Activated naive CD4-positive, alpha-beta T cell treated with anti-CD3 and anti-CD28 coated beads, Interleukin-2, amount 50 U/mL, for 72 hours (primary cell): ENCODE data around the gene VAV3. TPM values are rescaled to one million over a fixed set of nuclear protein-coding genes. Genes with fewer than 3 reads are reported as not detected.
"Not testable (repeated sequence)": the region's sequence is repeated elsewhere in the genome, so short reads cannot be mapped to it uniquely, and the experiment has no call there.

Experiments used
- ATAC-seq, 2 donors: fragments of 150-1000 bp; cut with Tn5 transposase; 2 replicates each; pipeline ENCODE4 v1.10.0; 2021; ENCODE audit warnings: mild to moderate bottlenecking in 2 of 2, moderate library complexity in 2 of 2
- DNase-seq, 2 donors: peaks; one replicate each; pipeline ENCODE4 v3.0.0; 2021 to 2022; ENCODE audit warnings: low spot score in 2 of 2
- H3K27ac Mint-ChIP-seq, 2 donors: one replicate each; pipeline ENCODE4 v1.8.0; 2022; ENCODE audit warnings: mild to moderate bottlenecking in 2 of 2, mixed read lengths in 2 of 2
- H3K36me3 Mint-ChIP-seq, 2 donors: one replicate each; pipeline ENCODE4 v1.8.0; 2022; ENCODE audit warnings: mixed read lengths in 2 of 2
- H3K9me3 Mint-ChIP-seq, 2 donors: one replicate each; pipeline ENCODE4 v1.8.0; 2022; ENCODE audit warnings: mixed read lengths in 2 of 2
- total RNA-seq, 2 donors: library from RNA; stranded (reverse); gene quantifications; one replicate each; pipeline ENCODE4 v1.2.3, GENCODE V29; 2022

VAV3 gene
- total RNA-seq, 2 donors from 2014 or later: 1.8 to 4.7 TPM

DNA sequence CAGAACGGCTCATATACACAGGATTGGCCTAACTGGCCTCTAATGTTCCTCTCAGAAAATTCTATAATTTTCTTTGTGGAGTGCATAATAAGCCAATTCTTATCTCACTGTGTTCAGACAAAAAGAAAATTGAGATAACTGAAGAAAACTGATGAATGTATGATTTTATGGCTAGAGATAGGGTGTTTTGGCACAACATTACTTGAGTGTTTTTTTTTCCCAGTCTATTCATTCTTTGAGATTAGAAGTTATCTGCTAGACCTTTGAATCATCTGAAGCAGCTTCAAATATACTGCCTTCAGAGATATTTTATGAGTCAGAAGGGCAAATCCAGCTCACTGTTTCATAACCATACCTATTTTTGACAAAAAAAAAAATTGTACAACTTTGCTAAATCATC is 85.6 kb downstream of the VAV3 start:
- peaks cover 9 to 10% of the 10 kb centered on the region in 2 donors for H3K36me3 Mint-ChIP-seq
- ATAC-seq (peak; percentile 74 to 92), DNase-seq (no peak)
- H3K27ac Mint-ChIP-seq: no peak overlapping the region
- peaks cover 0 to 20% of the 10 kb centered on the region in 2 donors for H3K9me3 Mint-ChIP-seq

DNA sequence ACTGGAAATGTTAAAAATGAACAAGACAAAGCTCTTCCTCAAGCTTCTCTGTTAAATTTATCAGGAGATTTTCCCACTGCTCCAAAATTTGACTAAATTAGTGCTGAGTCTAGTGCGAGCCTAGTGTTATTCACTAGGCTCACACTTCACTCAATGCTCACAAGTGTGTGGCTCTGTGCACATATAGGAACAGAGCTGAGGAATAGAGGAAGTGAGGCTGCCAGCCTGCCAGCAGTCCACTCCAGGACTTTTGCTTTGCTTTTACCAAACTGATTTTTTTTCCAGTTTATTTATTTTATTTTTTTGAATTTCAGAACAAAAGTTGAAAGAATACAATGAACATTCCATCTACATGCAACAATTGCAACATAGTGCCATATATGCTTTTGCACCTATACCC is 87.2 kb downstream of the VAV3 start:
- Mint-ChIP-seq H3K36me3 (peaks cover 9 to 10% of the 10 kb centered on the region in 2 donors), H3K27ac (no peak overlapping the region), H3K9me3 (peaks cover 0 to 20% of the 10 kb centered on the region in 2 donors)
- no peak for ATAC-seq
- DNase-seq: no peak

GRCh38 chr1:107877092-107877491 is 87.9 kb downstream of the VAV3 start:
- Mint-ChIP-seq H3K9me3 (peaks cover 0 to 20% of the 10 kb centered on the region in 2 donors), H3K36me3 (peaks cover 9 to 10% of the 10 kb centered on the region in 2 donors), H3K27ac (no peak overlapping the region)
- no peak for DNase-seq
- ATAC-seq: no peak

DNA sequence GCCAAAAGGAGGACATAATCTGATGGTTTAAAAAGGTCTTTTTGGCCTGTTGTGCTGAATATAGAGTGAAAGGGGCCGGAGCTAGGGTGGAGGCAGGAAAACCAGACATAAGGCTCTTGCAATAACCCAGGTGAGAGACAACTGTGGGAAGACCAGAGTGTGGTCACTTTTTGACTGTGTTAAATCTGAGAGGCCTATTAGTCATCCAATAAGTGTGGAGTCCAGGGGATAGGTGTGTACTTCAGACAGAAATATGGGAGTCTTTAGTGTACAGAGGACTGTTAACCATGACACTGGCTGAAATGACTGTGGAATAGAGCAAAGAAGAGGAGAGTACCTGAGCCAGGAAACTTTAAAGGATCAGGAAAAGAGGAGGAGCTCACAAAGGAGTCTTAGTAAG is 89.3 kb downstream of the VAV3 start:
- Mint-ChIP-seq H3K27ac (peak overlapping the region in 1 of 2 donors; percentile 7), H3K36me3 (peaks cover 10 to 12% of the 10 kb centered on the region in 2 donors), H3K9me3 (peaks cover 0 to 21% of the 10 kb centered on the region in 2 donors)
- ATAC-seq: peak in 1 of 2 donors; percentile 63
- DNase-seq: no peak

- no peak for DNase-seq
- H3K36me3 Mint-ChIP-seq: peaks cover 16% of the 10 kb centered on the region in 2 donors
- ATAC-seq: no peak
- H3K9me3 Mint-ChIP-seq: peaks cover 0 to 22% of the 10 kb centered on the region in 2 donors
- no peak overlapping the region for H3K27ac Mint-ChIP-seq
Observed at GRCh38 chr1:107874221-107874620, 90.8 kb downstream of the VAV3 start.

DNA sequence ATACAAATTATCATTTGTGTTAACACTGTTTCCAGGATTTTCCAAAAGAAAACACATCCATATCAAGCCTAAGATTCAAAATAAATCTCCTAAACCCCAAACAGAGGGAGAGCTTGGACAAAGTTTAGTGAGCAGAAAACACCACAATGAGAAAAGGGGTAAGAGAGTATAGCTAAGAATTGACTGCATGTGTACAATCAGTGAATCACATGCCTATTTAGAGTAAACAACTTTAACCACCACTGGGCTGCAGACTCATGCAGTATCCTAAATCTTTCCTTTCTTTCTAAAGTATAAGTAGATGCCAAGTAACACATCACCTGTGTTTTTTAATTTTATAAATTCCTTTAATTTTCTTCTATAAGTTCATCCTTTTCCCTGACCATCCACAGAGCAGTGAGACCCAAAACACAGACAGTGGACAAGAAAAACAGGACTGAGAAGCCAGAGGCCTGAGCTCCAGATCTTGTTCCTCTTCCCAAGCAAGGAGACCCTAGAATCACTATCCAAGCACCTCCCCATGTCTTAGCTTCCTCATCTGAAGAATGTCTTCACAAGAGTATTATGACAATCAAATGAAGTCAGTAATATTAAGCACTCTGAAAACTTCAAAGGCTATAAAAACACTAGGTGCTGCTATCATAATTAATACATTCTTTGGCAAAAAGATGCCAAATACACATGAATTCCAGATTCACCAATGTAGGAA is 93.1 kb downstream of the VAV3 start:
- ATAC-seq: peak in 1 of 2 donors; percentile 46
- Mint-ChIP-seq H3K9me3 (peaks cover 0 to 22% of the 10 kb centered on the region in 2 donors), H3K27ac (peak overlapping the region; percentile 40 to 73), H3K36me3 (peaks cover 16% of the 10 kb centered on the region in 2 donors)
- DNase-seq: no peak

DNA sequence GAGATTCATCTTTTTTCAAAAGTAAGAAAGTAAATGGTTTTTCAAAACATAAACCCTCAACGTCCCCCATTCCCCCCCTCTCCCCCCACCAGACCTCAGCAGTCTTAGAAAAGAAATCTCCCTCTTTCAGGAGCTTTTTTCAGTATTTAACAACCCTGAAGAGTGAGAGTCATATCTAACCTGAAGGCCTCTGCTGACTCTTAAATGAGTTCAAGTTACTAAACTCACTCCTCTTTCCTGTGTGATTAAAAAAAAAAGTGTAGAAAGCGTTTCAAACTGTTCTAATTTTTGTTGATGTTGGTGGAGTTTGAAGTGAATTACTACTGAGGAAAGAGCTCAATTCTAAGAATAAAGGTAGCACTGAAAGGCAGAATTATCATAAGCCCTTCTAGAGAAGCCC is 93.7 kb downstream of the VAV3 start:
- Mint-ChIP-seq H3K27ac (peak overlapping the region; percentile 40 to 73), H3K9me3 (peaks cover 0 to 20% of the 10 kb centered on the region in 2 donors)
- peak; percentile 61 to 96 for ATAC-seq

GRCh38 chr1:107870696-107871095 is 94.3 kb downstream of the VAV3 start:
- no peak for DNase-seq
- Mint-ChIP-seq H3K27ac (no peak overlapping the region), H3K36me3 (peaks cover 8 to 9% of the 10 kb centered on the region in 2 donors), H3K9me3 (peaks cover 0 to 14% of the 10 kb centered on the region in 2 donors)
- ATAC-seq: no peak

More for the DNA sequence above, 93.7 kb downstream of the VAV3 start:
- H3K36me3 Mint-ChIP-seq: peaks cover 14 to 15% of the 10 kb centered on the region in 2 donors
- no peak for DNase-seq

DNA sequence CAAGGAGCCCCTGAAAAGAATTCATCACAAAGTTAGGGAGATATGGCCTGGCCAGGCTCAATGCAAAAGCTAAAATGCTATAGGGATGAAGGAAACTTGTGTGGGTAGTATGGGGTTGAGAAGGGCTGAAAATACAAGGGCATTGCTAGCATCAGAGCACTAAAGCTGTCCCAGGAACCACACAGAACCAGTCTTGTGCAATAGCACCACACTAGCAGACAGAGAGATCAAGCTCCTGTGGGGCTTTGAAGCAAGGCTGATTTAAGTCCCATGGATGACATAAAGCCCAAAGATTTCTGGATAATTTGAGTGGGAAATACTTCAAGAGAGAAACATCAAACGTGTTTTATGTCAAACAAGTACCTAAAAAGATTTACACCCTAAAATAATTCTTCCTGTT is 97.1 kb downstream of the VAV3 start:
- DNase-seq (no peak), ATAC-seq (no peak)
- Mint-ChIP-seq H3K9me3 (peaks cover 0 to 11% of the 10 kb centered on the region in 2 donors), H3K27ac (no peak overlapping the region), H3K36me3 (peaks cover 6 to 7% of the 10 kb centered on the region in 2 donors)

GRCh38 chr1:107867422-107867821 is 97.6 kb downstream of the VAV3 start:
- Mint-ChIP-seq H3K9me3 (peaks cover 1 to 11% of the 10 kb centered on the region in 2 donors), H3K36me3 (peaks cover 6 to 7% of the 10 kb centered on the region in 2 donors), H3K27ac (no peak overlapping the region)
- no peak for DNase-seq
- no peak for ATAC-seq

DNA sequence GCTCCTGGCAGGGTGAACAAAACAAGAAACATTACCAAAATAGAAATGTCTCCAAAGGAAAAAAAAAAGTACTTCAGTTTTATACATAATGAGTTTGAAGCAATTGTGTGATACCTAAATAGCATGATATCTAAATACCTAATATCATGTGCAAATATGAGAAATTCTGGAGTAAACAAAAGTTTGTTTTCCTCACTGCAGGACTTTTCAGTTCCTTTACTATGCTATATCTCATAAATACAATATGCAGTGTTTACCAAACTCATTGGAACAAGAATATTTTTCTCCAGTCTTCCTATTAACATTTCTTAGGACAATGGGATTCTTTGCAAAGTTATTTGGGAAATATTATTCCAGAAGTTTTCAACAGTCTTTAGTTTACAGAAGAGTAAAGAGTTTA is 98.1 kb downstream of the VAV3 start:
- H3K9me3 Mint-ChIP-seq: peaks cover 5 to 11% of the 10 kb centered on the region in 2 donors
- H3K27ac Mint-ChIP-seq: no peak overlapping the region
- no peak for ATAC-seq
- DNase-seq: no peak
- H3K36me3 Mint-ChIP-seq: peaks cover 7 to 11% of the 10 kb centered on the region in 2 donors

- Mint-ChIP-seq H3K9me3 (peaks cover 11 to 15% of the 10 kb centered on the region in 2 donors), H3K36me3 (peaks cover 5 to 15% of the 10 kb centered on the region in 2 donors), H3K27ac (no peak overlapping the region)
- no peak for ATAC-seq
- no peak for DNase-seq
Observed at GRCh38 chr1:107865627-107866026, 99.4 kb downstream of the VAV3 start.

DNA sequence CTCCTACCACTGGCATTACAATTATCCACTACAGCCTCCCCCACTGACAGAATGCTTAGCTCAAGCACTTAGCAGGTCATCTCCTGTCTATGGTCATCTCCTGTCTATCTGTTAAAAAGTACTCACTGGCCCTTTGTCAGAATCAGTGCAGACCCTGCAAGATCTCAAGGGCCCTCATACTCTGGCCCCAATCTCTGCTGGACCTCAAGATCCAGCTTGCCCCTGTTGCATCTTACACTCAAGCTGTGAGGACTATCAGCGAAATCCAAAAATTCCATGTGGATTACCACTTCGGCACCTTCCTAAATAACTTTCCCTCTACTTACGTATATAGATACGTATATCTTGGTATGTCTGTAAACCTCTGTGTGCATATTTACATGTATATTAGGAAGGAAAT is 101.6 kb downstream of the VAV3 start:
- Mint-ChIP-seq H3K27ac (no peak overlapping the region), H3K36me3 (peaks cover 0 to 11% of the 10 kb centered on the region in 2 donors), H3K9me3 (peaks cover 10 to 11% of the 10 kb centered on the region in 2 donors)
- ATAC-seq (no peak), DNase-seq (no peak)

GRCh38 chr1:107862064-107862463 is 102.9 kb downstream of the VAV3 start:
- ATAC-seq (no peak), DNase-seq (no peak)
- Mint-ChIP-seq H3K27ac (no peak overlapping the region), H3K36me3 (peaks cover 0 to 11% of the 10 kb centered on the region in 2 donors), H3K9me3 (peaks cover 10 to 11% of the 10 kb centered on the region in 2 donors)

GRCh38 chr1:107858323-107858722 is 106.7 kb downstream of the VAV3 start:
- DNase-seq (no peak), ATAC-seq (no peak)
- H3K9me3 Mint-ChIP-seq: peaks cover 11 to 15% of the 10 kb centered on the region in 2 donors
- H3K27ac Mint-ChIP-seq: no peak overlapping the region
- peaks cover 0 to 11% of the 10 kb centered on the region in 2 donors for H3K36me3 Mint-ChIP-seq

GRCh38 chr1:107851418-107851817 is 113.6 kb downstream of the VAV3 start:
- H3K27ac Mint-ChIP-seq: no peak overlapping the region
- ATAC-seq (no peak), DNase-seq (no peak)
- H3K36me3 Mint-ChIP-seq: peaks cover 6 to 17% of the 10 kb centered on the region in 2 donors
- H3K9me3 Mint-ChIP-seq: peaks cover 0 to 5% of the 10 kb centered on the region in 2 donors

- H3K9me3 Mint-ChIP-seq, DNase-seq, ATAC-seq: not testable (repeated sequence)
- peaks cover 13 to 32% of the 10 kb centered on the region in 2 donors for H3K36me3 Mint-ChIP-seq
- peak overlapping the region in 1 of 2 donors; percentile 52 for H3K27ac Mint-ChIP-seq
Observed at GRCh38 chr1:107844541-107845194, 120.3 kb downstream of the VAV3 start.
